ENCODE data around the gene ITPRIP. TPM values are rescaled to one million over a fixed set of nuclear protein-coding genes. Genes with fewer than 3 reads are reported as not detected.

ITPRIP gene
- polyA plus RNA-seq, 1 of the 3 experiments (the other 2 are of a cell fraction), result 22.1 TPM

- TF ChIP-seq MXI1 (IDR thresholded peaks at IDR 0.05; ENCODE audit: low read depth, low read length) (no peak), POLR2AphosphoS5 (IDR thresholded peaks at IDR 0.05; ENCODE audit: low read depth, low read length) (no peak), NRF1 (IDR thresholded peaks at IDR 0.05; ENCODE audit: low read depth, low read length) (no peak)
Measured at GRCh38 chr10:104367904-104368303, 29.6 kb upstream of the ITPRIP start (continued).

GRCh38 chr10:104359811-104360210 lies 21.5 kb upstream of the ITPRIP start:
- CTCF ChIA-PET, result no interaction called here
- no peaks in the 10 kb centered on the region for H3K79me2 ChIP-seq (ENCODE audit: insufficient read depth)
- H3K4me2 ChIP-seq, result no peak overlapping the region
- no peak for DNase-seq
- no peaks in the 10 kb centered on the region for H4K20me1 ChIP-seq (ENCODE audit: insufficient read depth)
- no peaks in the 10 kb centered on the region for H3K4me1 ChIP-seq (ENCODE audit: control insufficient read depth in 1 of 2, insufficient read depth in 2 of 2, low read depth in 1 of 2, low read length in 1 of 2)
- H3K4me3 ChIP-seq (ENCODE audit: low read depth in 2 of 2, low read length in 1 of 2), result no peak overlapping the region
- POLR2A ChIA-PET, result no interaction called here
- 23% methylated on average over 2 of the region's 2 CpGs for WGBS (ENCODE audit: low lambda C conversion rate)
- H3K9ac ChIP-seq, result no peak overlapping the region
- no peaks in the 10 kb centered on the region for H3K9me2 ChIP-seq
- no peaks in the 10 kb centered on the region for H3K9me3 ChIP-seq
- H3K27me3 ChIP-seq (ENCODE audit: insufficient read depth), result no peaks in the 10 kb centered on the region
- TF ChIP-seq GATA2 (CRISPR knock-in tag; IDR thresholded peaks at IDR 0.05) (no peak), TCF12 (IDR thresholded peaks at IDR 0.05) (no peak), REST (IDR thresholded peaks at IDR 0.05; ENCODE audit: low read depth, low read length) (no peak), FOXM1 (IDR thresholded peaks at IDR 0.05; ENCODE audit: low read depth) (no peak), NRF1 (IDR thresholded peaks at IDR 0.05; ENCODE audit: low read depth, low read length) (no peak), USF1 (IDR thresholded peaks at IDR 0.05; ENCODE audit: borderline replicate concordance, low read depth) (no peak), EP300 (IDR thresholded peaks at IDR 0.05; ENCODE audit: borderline replicate concordance in 1 of 2, low read depth in 1 of 2, low read length in 1 of 2) (no peak), MEF2A (IDR thresholded peaks at IDR 0.05; ENCODE audit: borderline replicate concordance, low read depth) (no peak), YY1 (IDR thresholded peaks at IDR 0.05; ENCODE audit: low read depth) (no peak), IRF3 (IDR thresholded peaks at IDR 0.05; ENCODE audit: low read depth, low read length) (no peak), RFX5 (IDR thresholded peaks at IDR 0.05; ENCODE audit: low read length) (no peak), CHD2 (IDR thresholded peaks at IDR 0.05; ENCODE audit: low read length, partially characterized antibody) (no peak), RAD21 (IDR thresholded peaks at IDR 0.05; ENCODE audit: low read length) (no peak), MAX (IDR thresholded peaks at IDR 0.05; ENCODE audit: low read depth) (no peak), JUND (IDR thresholded peaks at IDR 0.05) (no peak), EZH2phosphoT487 (IDR thresholded peaks at IDR 0.05; ENCODE audit: borderline replicate concordance, low read depth) (no peak)
- H2AFZ ChIP-seq (ENCODE audit: low read depth), result no peak overlapping the region
- no peaks in the 10 kb centered on the region for H3K36me3 ChIP-seq (replicated peaks in 1 of 2; ENCODE audit: control insufficient read depth in 1 of 2, insufficient read depth in 2 of 2, low read length in 1 of 2)
- H3K27ac ChIP-seq (ENCODE audit: low read depth in 2 of 2, low read length in 1 of 2), result no peak overlapping the region
- peaks cover 5% of the 10 kb centered on the region for H3F3A ChIP-seq (replicated peaks; ENCODE audit: insufficient read depth)

All from SK-N-SH (cell line).